HEK293 (cell line): ENCODE measurements around the gene CNEP1R1.

Experiments
- TCF7L2 ChIP-seq: IDR thresholded peaks from 2 replicates; pipeline ENCODE4 v1.6.1; 2011; ENCODE audit warnings: low read depth, mild to moderate bottlenecking, inconsistent platforms, low read length, moderate library complexity, borderline replicate concordance
- ZFP41 ChIP-seq: fragments of 450-650 bp; formaldehyde crosslinking; IDR thresholded peaks from 2 replicates; pipeline ENCODE4 v1.5.1; 2016; ENCODE audit warnings: missing biosample characterization, missing genetic modification characterization, borderline replicate concordance
- ZNF324 ChIP-seq: fragments of 450-650 bp; formaldehyde crosslinking; IDR thresholded peaks from 2 replicates; pipeline ENCODE4 v1.5.1; 2016; ENCODE audit warnings: missing biosample characterization, missing genetic modification characterization
- ZNF555 ChIP-seq: fragments of 450-650 bp; formaldehyde crosslinking; conservative IDR thresholded peaks from 2 replicates; pipeline ENCODE4 v1.5.1; 2017; ENCODE audit warnings: missing biosample characterization, mild to moderate bottlenecking, missing genetic modification characterization, inconsistent platforms
- ZNF629 ChIP-seq: fragments of 450-650 bp; formaldehyde crosslinking; IDR thresholded peaks from 2 replicates; pipeline ENCODE4 v1.5.1; 2017; ENCODE audit warnings: missing biosample characterization, missing genetic modification characterization
- ZNF707 ChIP-seq: fragments of 450-650 bp; formaldehyde crosslinking; IDR thresholded peaks from 2 replicates; pipeline ENCODE4 v1.5.1; 2016; ENCODE audit warnings: missing biosample characterization, missing genetic modification characterization
- ZNF791 ChIP-seq: fragments of 450-650 bp; formaldehyde crosslinking; IDR thresholded peaks from 2 replicates; pipeline ENCODE4 v1.5.1; 2016; ENCODE audit warnings: missing biosample characterization, missing genetic modification characterization
- TF ChIP-seq, protein P1 (sequence below): sonication (generic); formaldehyde crosslinking; IDR thresholded peaks from 2 replicates; pipeline ENCODE4 v1.8.1; 2022; ENCODE audit warnings: mild to moderate bottlenecking, moderate library complexity, missing genetic modification reagents
- TF ChIP-seq, protein P2 (sequence below): fragments of 450-650 bp; formaldehyde crosslinking; IDR thresholded peaks from 2 replicates; pipeline ENCODE4 v1.5.1; 2016; ENCODE audit warnings: missing biosample characterization, missing genetic modification characterization
- TF ChIP-seq, protein P3 (sequence below): fragments of 450-650 bp; formaldehyde crosslinking; IDR thresholded peaks from 2 replicates; pipeline ENCODE4 v1.5.1; 2016; ENCODE audit warnings: missing biosample characterization, missing genetic modification characterization, low read depth
- TF ChIP-seq, protein P4 (sequence below): fragments of 450-650 bp; formaldehyde crosslinking; IDR thresholded peaks from 2 replicates; pipeline ENCODE4 v1.5.1; 2017; ENCODE audit warnings: missing biosample characterization, missing genetic modification characterization
- TF ChIP-seq, protein P5 (sequence below): fragments of 450-650 bp; IDR thresholded peaks from 2 replicates; pipeline ENCODE4 v1.5.1; 2018; ENCODE audit warnings: missing biosample characterization, mild to moderate bottlenecking, missing genetic modification characterization
- TF ChIP-seq, protein P6 (sequence below): fragments of 450-650 bp; formaldehyde crosslinking; IDR thresholded peaks from 2 replicates; pipeline ENCODE4 v1.5.1; 2017; ENCODE audit warnings: missing biosample characterization, missing genetic modification characterization

DNA sequence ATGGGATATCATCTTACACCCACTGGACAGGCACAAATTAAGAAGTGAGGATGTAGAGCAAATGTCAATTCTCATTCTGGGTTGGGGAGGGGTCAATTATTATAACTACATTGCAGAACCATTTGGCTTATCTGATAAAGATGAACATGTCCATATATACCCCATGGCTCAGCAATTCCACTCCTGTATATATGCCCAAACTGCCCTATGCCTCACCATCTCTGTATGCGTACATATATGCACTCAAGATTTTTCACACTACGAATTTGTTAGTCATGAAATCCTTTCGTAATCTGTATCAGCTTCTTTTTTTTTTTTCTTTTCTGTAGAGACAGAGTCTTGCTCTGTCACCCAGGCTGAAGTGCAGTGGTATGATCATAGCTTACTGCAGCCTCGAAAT is 20.8 kb upstream of the CNEP1R1 start:
- TF ChIP-seq TCF7L2 (no peak), ZNF791 (no peak), ZNF555 (tag by site-specific recombination) (no peak), ZNF707 (tag by site-specific recombination) (no peak), ZNF629 (no peak), ZFP41 (no peak), ZNF324 (tag by site-specific recombination) (no peak)
- TF ChIP-seq, protein P1, sequence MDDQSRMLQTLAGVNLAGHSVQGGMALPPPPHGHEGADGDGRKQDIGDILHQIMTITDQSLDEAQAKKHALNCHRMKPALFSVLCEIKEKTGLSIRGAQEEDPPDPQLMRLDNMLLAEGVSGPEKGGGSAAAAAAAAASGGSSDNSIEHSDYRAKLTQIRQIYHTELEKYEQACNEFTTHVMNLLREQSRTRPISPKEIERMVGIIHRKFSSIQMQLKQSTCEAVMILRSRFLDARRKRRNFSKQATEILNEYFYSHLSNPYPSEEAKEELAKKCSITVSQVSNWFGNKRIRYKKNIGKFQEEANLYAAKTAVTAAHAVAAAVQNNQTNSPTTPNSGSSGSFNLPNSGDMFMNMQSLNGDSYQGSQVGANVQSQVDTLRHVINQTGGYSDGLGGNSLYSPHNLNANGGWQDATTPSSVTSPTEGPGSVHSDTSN (CRISPR knock-in tag), result no peak
- TF ChIP-seq, protein P2, sequence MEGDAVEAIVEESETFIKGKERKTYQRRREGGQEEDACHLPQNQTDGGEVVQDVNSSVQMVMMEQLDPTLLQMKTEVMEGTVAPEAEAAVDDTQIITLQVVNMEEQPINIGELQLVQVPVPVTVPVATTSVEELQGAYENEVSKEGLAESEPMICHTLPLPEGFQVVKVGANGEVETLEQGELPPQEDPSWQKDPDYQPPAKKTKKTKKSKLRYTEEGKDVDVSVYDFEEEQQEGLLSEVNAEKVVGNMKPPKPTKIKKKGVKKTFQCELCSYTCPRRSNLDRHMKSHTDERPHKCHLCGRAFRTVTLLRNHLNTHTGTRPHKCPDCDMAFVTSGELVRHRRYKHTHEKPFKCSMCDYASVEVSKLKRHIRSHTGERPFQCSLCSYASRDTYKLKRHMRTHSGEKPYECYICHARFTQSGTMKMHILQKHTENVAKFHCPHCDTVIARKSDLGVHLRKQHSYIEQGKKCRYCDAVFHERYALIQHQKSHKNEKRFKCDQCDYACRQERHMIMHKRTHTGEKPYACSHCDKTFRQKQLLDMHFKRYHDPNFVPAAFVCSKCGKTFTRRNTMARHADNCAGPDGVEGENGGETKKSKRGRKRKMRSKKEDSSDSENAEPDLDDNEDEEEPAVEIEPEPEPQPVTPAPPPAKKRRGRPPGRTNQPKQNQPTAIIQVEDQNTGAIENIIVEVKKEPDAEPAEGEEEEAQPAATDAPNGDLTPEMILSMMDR (tag by site-specific recombination), result no peak
- TF ChIP-seq, protein P3, sequence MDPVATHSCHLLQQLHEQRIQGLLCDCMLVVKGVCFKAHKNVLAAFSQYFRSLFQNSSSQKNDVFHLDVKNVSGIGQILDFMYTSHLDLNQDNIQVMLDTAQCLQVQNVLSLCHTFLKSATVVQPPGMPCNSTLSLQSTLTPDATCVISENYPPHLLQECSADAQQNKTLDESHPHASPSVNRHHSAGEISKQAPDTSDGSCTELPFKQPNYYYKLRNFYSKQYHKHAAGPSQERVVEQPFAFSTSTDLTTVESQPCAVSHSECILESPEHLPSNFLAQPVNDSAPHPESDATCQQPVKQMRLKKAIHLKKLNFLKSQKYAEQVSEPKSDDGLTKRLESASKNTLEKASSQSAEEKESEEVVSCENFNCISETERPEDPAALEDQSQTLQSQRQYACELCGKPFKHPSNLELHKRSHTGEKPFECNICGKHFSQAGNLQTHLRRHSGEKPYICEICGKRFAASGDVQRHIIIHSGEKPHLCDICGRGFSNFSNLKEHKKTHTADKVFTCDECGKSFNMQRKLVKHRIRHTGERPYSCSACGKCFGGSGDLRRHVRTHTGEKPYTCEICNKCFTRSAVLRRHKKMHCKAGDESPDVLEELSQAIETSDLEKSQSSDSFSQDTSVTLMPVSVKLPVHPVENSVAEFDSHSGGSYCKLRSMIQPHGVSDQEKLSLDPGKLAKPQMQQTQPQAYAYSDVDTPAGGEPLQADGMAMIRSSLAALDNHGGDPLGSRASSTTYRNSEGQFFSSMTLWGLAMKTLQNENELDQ (tag by site-specific recombination), result no peak
- TF ChIP-seq, protein P4, sequence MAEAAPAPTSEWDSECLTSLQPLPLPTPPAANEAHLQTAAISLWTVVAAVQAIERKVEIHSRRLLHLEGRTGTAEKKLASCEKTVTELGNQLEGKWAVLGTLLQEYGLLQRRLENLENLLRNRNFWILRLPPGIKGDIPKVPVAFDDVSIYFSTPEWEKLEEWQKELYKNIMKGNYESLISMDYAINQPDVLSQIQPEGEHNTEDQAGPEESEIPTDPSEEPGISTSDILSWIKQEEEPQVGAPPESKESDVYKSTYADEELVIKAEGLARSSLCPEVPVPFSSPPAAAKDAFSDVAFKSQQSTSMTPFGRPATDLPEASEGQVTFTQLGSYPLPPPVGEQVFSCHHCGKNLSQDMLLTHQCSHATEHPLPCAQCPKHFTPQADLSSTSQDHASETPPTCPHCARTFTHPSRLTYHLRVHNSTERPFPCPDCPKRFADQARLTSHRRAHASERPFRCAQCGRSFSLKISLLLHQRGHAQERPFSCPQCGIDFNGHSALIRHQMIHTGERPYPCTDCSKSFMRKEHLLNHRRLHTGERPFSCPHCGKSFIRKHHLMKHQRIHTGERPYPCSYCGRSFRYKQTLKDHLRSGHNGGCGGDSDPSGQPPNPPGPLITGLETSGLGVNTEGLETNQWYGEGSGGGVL, result no peak
- TF ChIP-seq, protein P5, sequence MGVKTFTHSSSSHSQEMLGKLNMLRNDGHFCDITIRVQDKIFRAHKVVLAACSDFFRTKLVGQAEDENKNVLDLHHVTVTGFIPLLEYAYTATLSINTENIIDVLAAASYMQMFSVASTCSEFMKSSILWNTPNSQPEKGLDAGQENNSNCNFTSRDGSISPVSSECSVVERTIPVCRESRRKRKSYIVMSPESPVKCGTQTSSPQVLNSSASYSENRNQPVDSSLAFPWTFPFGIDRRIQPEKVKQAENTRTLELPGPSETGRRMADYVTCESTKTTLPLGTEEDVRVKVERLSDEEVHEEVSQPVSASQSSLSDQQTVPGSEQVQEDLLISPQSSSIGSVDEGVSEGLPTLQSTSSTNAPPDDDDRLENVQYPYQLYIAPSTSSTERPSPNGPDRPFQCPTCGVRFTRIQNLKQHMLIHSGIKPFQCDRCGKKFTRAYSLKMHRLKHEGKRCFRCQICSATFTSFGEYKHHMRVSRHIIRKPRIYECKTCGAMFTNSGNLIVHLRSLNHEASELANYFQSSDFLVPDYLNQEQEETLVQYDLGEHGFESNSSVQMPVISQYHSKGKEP (tag by site-specific recombination), result no peak
- TF ChIP-seq, protein P6, sequence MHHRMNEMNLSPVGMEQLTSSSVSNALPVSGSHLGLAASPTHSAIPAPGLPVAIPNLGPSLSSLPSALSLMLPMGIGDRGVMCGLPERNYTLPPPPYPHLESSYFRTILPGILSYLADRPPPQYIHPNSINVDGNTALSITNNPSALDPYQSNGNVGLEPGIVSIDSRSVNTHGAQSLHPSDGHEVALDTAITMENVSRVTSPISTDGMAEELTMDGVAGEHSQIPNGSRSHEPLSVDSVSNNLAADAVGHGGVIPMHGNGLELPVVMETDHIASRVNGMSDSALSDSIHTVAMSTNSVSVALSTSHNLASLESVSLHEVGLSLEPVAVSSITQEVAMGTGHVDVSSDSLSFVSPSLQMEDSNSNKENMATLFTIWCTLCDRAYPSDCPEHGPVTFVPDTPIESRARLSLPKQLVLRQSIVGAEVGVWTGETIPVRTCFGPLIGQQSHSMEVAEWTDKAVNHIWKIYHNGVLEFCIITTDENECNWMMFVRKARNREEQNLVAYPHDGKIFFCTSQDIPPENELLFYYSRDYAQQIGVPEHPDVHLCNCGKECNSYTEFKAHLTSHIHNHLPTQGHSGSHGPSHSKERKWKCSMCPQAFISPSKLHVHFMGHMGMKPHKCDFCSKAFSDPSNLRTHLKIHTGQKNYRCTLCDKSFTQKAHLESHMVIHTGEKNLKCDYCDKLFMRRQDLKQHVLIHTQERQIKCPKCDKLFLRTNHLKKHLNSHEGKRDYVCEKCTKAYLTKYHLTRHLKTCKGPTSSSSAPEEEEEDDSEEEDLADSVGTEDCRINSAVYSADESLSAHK (tag by site-specific recombination), result no peak
